ENCODE results near the gene ARHGAP33. TPM values are rescaled to one million over a fixed set of nuclear protein-coding genes. Genes with fewer than 3 reads are reported as not detected.

The ARHGAP33 gene
- total RNA-seq, 1 donor from 2014 or later, result 26.4 TPM

DNA sequence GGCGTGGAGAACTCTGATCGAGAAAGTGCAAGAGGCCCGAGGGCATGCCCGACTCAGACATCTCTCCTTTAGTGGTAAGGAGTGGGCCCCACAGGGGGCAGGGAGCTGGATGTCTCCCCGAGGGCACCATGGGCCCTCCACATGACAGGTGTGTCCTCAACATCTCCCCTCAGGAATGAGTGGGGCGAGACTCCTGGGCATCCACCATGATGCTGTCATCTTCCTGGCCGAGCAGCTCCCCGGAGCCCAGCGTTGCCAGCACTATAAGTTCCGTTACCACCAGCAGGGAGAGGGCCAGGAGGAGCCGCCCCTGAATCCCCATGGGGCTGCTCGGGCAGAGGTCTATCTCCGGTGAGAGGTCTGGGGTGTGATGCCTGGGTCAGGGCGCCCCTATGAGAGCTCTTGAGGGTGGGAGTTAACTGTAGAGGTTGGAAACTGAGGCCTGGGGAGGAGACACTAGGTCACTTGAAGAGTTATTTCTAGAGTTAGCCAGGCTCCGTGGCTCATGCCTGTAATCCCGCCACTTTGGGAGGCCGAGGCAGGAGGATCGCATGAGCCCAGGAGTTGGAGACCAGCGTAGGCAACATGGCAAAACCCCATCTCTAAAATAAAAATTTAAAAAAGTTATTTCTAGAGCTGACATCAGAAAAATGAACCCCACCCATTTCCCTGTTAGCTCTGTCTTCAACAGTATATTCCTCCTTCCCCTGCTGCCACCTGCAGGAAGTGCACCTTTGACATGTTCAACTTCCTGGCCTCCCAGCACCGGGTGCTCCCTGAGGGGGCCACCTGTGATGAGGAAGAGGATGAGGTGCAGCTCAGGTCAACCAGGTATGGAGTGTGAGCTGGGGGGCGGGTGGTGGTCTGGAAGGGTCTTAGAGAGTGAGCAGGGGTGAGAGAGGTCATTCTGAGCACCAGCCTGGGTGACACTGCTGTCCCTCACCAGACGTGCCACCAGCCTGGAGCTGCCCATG is 38.2 kb upstream of the ARHGAP33 start:
- peak; percentile 75 for DNase-seq
- peaks cover 35% of the 10 kb centered on the region for H3K4me1 Mint-ChIP-seq
- H3K9me3 Mint-ChIP-seq, result no peaks in the 10 kb centered on the region
- no peaks in the 10 kb centered on the region for H3K27me3 Mint-ChIP-seq
- H3K36me3 Mint-ChIP-seq (ENCODE audit: low read depth), result peaks cover 51% of the 10 kb centered on the region
- H3K4me3 Mint-ChIP-seq, result no peak overlapping the region
- intact Hi-C loops (cut with micrococcal nuclease), result no loop called here
- H3K27ac Mint-ChIP-seq, result peak overlapping the region; percentile 56

DNA sequence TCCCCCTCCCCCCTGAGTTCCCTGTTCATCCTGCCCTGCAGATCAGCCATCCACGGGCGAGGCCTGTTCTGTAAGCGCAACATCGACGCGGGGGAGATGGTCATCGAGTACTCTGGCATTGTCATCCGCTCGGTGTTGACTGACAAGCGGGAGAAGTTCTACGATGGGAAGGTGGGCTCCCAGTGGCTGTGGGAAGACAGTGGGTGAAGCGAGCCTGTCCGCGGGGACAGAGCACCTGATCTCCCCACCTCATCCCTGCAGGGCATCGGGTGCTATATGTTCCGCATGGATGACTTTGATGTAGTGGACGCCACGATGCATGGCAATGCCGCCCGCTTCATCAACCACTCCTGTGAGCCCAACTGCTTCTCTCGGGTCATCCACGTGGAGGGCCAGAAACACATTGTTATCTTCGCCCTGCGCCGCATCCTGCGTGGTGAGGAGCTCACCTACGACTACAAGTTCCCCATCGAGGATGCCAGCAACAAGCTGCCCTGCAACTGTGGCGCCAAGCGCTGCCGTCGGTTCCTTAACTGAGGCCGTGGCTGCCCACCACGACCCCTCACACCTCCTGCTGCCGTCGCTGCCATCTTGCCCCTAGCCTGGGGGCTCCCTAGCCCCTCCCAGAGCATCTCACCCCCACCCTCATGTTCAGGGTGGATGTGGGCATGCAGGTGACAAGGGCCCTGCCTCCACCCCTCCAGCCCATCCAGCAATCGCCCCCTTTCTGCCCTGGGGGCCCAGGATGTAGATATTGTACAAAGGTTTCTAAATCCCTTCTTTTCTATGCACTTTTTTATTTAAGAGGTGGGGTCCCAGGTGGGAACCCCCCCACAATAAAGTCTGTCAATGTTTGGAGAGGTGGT is 37.1 kb upstream of the ARHGAP33 start:
- Mint-ChIP-seq H3K36me3 (ENCODE audit: low read depth) (peaks cover 54% of the 10 kb centered on the region), H3K27ac (no peak overlapping the region), H3K4me1 (peaks cover 43% of the 10 kb centered on the region), H3K9me3 (no peaks in the 10 kb centered on the region), H3K27me3 (no peaks in the 10 kb centered on the region), H3K4me3 (no peak overlapping the region)
- intact Hi-C loops (cut with micrococcal nuclease), result no loop called here
- no peak for DNase-seq

DNA sequence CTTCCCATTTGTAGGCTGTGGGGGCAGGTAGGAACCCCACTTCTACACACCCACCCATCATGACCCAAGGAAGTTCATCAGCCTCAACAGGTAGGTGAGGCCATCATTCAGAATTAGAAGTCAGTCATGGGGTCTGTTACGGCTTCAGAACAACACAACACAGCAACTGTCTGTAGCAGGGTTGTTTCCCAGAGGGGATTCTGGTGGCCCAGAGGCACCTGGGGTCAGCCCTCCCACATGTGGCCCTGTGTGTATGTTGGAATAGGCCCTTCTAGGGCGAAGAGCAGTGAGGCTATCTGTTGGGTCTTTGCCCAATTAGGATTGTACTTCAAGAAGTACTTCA is 36.5 kb upstream of the ARHGAP33 start:
- Mint-ChIP-seq H3K9me3 (no peaks in the 10 kb centered on the region), H3K36me3 (ENCODE audit: low read depth) (peaks cover 53% of the 10 kb centered on the region), H3K27ac (no peak overlapping the region), H3K4me3 (peak overlapping the region; percentile 10), H3K27me3 (no peaks in the 10 kb centered on the region), H3K4me1 (peaks cover 46% of the 10 kb centered on the region)
- intact Hi-C loops (cut with micrococcal nuclease), result no loop called here
- no peak for DNase-seq

DNA sequence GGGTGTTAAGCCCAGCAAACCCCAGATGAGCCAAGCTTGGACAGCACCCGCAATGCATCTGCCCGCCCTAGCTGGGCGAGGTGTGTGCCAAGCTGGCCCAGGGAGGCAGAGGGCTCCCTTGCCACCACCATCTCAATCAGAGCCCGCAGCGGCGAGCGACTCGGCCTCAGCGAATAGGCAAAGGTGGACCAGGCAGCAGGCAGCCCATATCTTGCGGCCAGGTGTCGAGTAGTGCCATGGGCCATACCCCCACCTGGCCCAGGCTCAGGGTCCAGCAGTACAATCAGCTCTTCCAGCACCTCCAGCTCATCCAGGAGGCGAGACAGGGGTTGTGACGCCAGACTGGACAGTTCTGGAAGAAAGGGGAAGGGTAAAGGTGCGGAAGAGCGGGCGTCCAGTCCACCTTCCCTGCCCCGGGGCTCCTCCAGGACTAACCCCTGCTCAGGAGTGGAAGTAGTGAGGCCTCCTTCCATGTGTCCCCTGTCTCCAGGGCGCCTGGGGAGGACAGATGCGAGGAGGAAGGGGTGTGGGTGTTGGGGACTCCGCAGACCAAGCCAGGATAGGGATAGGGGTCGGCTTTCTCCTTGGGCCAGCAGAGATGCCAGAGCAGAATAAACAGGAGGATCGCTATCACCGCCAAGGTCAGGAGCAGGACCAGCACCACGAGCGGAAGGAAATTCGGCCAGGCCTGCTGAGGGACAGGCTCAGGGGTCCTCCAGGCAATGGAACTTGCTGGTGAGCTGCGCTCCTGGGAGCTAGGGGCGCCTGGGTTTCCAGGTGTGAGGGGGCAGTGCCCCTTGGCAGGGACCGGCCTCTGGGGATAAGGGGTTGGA is 35.9 kb upstream of the ARHGAP33 start:
- intact Hi-C loops (cut with micrococcal nuclease), result loop anchor here (1.0 to 10.0 kb wide), 5 partner anchors 22 to 375 kb away; partner anchors contain the start of genes ARHGAP33, OVOL3, POLR2I and TBCB
- Mint-ChIP-seq H3K9me3 (no peaks in the 10 kb centered on the region), H3K36me3 (ENCODE audit: low read depth) (peaks cover 49% of the 10 kb centered on the region), H3K27me3 (no peaks in the 10 kb centered on the region), H3K4me3 (peak overlapping the region; percentile 91), H3K4me1 (peaks cover 45% of the 10 kb centered on the region), H3K27ac (peak overlapping the region; percentile 13)
- DNase-seq, result no peak

DNA sequence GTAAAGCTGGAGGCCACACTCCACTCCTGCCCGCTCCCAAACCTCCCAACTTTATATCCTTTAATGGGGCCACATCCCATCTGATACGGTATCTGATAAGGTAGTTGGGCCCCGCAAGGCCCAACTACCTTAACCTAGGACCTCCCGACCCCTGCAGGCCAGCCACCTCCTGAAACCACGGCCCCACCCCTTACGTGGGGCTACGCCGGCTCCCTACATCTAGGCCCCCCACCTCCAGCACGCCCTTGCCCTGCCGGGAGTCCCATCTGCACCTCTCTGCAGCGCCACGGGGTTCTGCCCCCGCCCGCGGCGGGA is 35.3 kb upstream of the ARHGAP33 start:
- Mint-ChIP-seq H3K9me3 (no peaks in the 10 kb centered on the region), H3K4me3 (peak overlapping the region; percentile 91), H3K27me3 (no peaks in the 10 kb centered on the region), H3K27ac (no peak overlapping the region), H3K4me1 (peaks cover 44% of the 10 kb centered on the region), H3K36me3 (ENCODE audit: low read depth) (peaks cover 44% of the 10 kb centered on the region)
- DNase-seq, result no peak
- intact Hi-C loops (cut with micrococcal nuclease), result loop anchor here (1.0 to 10.0 kb wide), 5 partner anchors 23 to 375 kb away; partner anchors contain the start of genes ARHGAP33, OVOL3, POLR2I and TBCB

DNA sequence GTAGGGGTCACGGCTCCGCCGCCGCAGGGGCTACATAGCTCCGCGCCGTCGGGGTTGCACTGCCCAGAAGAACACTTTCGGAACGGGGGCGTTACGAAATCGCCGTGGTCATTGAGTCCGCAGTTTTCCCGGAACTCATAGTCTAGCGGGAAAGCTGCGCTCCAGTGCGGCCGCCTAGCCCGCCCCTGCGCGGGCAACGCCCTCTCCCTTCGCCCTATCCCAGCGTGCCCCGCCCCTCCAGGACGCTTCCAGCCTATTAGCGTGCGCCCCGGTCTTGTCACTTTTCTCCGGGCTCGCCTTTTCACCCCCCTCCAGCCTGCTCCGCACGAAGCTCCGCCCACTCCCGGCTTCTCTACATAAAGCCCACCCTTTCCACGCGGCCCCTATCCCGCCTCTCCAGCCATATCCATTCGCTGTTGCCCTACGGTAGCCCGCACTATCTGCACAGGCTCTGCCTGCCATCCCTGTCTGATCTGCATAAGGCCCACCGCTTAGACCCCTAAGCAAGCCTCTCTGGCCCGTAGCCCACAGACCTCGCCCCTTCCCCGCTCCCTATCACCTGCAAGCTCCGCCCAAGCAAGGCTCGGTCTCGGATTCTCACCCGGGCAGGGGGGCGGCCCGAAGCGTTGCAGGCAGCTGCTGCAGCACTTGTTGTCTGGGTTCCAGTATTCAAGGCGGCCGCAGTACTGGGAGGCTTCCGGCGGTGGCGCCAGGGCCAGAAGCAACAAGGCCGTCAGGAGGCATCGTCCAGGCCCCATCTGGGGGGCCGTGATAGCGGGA is 34.8 kb upstream of the ARHGAP33 start:
- H3K4me3 Mint-ChIP-seq, result peak overlapping the region; percentile 91
- no peaks in the 10 kb centered on the region for H3K9me3 Mint-ChIP-seq
- peak overlapping the region; percentile 97 for H3K27ac Mint-ChIP-seq
- H3K4me1 Mint-ChIP-seq, result peaks cover 44% of the 10 kb centered on the region
- intact Hi-C loops (cut with micrococcal nuclease), result loop anchor here (1.0 to 10.0 kb wide), 5 partner anchors 23 to 374 kb away; partner anchors contain the start of genes ARHGAP33, OVOL3, POLR2I and TBCB
- peak; percentile 99 for DNase-seq
- H3K36me3 Mint-ChIP-seq (ENCODE audit: low read depth), result peaks cover 42% of the 10 kb centered on the region
- no peaks in the 10 kb centered on the region for H3K27me3 Mint-ChIP-seq

DNA sequence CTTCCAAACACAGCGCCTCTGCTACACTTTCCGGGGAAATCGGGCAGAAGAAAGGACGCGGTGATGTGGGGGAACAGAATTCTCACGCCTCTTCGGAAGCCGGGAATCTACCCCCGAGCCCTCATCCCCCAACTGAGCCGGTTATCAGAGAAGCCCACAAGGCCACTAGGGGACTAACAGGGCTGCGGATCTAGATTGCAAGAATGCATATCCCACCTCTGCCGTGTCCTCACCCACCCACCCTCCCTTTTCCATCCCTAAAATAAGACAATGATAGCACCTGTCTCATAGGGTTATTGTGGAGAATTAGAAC is 34.2 kb upstream of the ARHGAP33 start:
- intact Hi-C loops (cut with micrococcal nuclease), result loop anchor here (2.0 to 10.0 kb wide), 3 partner anchors 48 to 374 kb away; partner anchors contain the start of genes OVOL3, POLR2I and TBCB
- Mint-ChIP-seq H3K27me3 (no peaks in the 10 kb centered on the region), H3K4me3 (peak overlapping the region; percentile 91), H3K36me3 (ENCODE audit: low read depth) (peaks cover 38% of the 10 kb centered on the region), H3K9me3 (no peaks in the 10 kb centered on the region), H3K4me1 (peaks cover 47% of the 10 kb centered on the region), H3K27ac (peak overlapping the region; percentile 97)
- no peak for DNase-seq

DNA sequence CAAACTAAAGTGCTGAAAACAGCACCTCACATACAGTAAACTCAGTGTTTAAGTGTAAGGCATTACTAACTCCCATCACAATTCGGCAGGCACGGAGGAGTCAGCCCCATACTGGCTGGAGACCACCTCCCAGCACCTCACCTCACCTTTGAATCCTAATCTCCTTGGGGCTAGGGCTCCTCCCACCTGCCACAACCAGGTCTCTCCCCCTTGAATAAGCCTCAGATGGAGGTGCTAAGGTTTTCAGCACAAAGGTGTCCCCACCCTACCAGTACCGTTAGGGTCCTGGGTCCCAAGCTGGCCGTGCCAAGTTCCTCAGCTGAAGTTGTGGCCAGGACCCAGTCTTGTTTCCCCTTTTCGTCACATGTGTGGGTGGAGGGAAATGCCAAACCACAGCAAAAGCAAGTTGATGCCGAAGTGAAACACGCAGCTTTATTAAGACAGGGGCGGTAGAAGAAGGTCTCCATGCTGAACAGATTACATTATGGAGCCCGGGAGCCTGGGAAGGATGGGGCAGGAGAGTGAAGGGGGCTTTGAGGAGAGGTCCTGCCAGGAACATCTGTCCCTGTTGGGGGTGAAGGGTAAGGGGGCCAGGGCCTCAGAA is 33.1 kb upstream of the ARHGAP33 start, which contains the start of gene IGFLR1:
Gene IGFLR1 (minus strand): TSS at position 332 of the 604 bp plus-strand sequence. CDS start 1,272 bp downstream, outside the sequence.
- Mint-ChIP-seq H3K27ac (peak within 1 kb of the TSS; percentile 98), H3K4me1 (peaks cover 45% of the 10 kb centered on the region), H3K4me3 (peak within 1 kb of the TSS; percentile 94), H3K36me3 (ENCODE audit: low read depth) (peaks cover 28% of the 10 kb centered on the region), H3K27me3 (no peaks in the 10 kb centered on the region), H3K9me3 (no peaks in the 10 kb centered on the region)
- DNase-seq, result peak; percentile 92
- intact Hi-C loops (cut with micrococcal nuclease), result loop anchor here (1.0 to 10.0 kb wide), 2 partner anchors 29 to 373 kb away; partner anchors contain the start of genes OVOL3, POLR2I and TBCB

DNA sequence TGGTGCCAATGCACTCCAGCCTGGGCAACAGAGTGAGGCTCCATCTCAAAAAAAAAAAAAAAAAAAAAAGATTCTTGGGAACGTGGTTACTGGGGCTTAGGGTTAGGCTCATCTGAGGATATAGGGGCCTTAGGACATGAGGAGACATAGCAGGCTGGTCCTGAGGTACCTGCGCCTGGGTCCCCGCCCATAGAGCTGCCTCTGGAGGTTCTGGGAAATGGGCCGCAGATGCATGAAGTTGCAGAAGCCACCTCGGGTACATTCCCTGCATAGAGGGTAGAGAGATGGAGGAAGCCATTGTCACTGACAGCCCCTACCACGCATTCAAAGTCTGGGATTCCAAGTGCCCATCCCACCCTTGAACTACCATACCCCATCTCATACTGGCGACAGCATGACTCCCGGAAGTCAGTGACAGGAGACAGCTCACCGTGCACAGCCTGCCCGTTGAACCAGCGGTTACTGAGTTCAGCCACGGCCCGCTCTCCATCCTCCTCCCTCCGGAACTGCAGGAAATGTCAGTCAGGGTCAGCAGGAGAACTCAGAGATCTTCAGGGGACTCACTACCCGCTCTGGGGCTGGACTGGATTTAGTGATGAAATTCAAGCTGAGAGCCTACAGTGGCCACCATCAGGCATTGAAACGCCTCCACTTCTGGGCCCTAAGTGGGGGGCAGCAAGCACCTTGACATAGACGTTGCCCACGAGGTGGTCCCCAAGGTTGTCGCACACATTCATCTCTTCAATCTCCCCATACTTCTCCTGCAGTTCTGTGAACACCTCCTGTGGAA is 31.5 kb upstream of the ARHGAP33 start:
- Mint-ChIP-seq H3K4me1 (peaks cover 49% of the 10 kb centered on the region), H3K36me3 (ENCODE audit: low read depth) (peaks cover 21% of the 10 kb centered on the region), H3K9me3 (no peaks in the 10 kb centered on the region), H3K27ac (peak overlapping the region; percentile 100), H3K4me3 (peak overlapping the region; percentile 94), H3K27me3 (no peaks in the 10 kb centered on the region)
- intact Hi-C loops (cut with micrococcal nuclease), result loop anchor here (10.0 kb wide), 1 partner anchor 371 kb away; the partner anchor contains the start of genes OVOL3, POLR2I and TBCB
- DNase-seq, result no peak

DNA sequence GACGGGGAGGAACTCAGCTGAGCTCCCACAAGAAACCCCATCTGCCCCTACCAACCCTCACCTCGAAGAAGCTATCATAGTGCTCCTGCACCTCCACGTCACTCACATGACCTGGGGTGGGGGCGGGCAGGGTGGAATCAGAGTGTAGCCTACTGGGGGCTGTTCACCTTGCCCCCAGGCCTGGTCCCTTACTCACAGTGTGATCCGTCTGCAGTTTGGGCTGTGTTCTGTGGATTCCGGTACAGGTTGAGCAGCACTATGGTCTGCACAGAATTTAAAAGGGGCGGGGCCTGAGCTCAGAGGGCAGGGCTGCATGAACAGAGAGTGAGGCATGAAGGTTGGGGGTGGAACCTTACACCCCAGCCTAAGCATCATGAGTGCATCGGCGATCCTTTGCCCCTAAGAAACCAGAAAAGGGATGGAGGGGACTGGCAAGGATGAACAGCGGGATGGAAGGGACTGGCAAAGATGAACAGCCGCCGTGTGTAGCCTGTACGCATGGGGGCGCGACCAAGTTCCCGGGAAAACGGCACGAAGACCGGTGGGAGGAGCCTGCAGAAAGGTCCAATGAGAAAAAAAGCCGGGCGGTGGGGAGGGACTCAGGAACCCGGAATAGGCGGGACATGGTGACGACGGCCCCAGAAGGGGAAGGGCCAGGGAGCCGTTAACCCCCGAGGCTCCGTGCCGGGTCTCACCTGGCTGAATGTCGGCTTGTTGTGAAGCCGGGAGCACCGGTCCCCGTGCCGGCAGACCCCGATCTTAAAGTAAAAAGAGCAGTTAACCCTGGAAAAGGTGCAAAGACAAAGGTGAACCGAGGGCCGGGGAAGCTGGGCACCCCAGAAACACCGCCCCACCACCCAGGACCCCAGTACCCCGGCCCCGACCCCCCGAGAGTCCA is 30.7 kb upstream of the ARHGAP33 start:
- H3K4me1 Mint-ChIP-seq, result peaks cover 50% of the 10 kb centered on the region
- no peaks in the 10 kb centered on the region for H3K9me3 Mint-ChIP-seq
- no peaks in the 10 kb centered on the region for H3K27me3 Mint-ChIP-seq
- H3K4me3 Mint-ChIP-seq, result peak overlapping the region; percentile 94
- intact Hi-C loops (cut with micrococcal nuclease), result loop anchor here (1.0 to 10.0 kb wide), 5 partner anchors 27 to 370 kb away; partner anchors contain the start of genes ARHGAP33, OVOL3, POLR2I and TBCB
- peaks cover 20% of the 10 kb centered on the region for H3K36me3 Mint-ChIP-seq (ENCODE audit: low read depth)
- peak; percentile 98 for DNase-seq
- H3K27ac Mint-ChIP-seq, result peak overlapping the region; percentile 100

Measured in activated CD4-positive, alpha-beta T cell treated with anti-CD3 and anti-CD28 coated beads, Interleukin-2, amount 10 ng/mL, durations not matched to agents 24 days and 14 days (primary cell).